GM12875 (cell line): Measurements from ENCODE around the gene GRP.

ENCODE experiments used
- H3K4me3 ChIP-seq: one replicate; pipeline ENCODE4 v1.5.1; 2011; ENCODE audit warnings: low read depth, low read length, control low read depth
- CTCF ChIP-seq: IDR thresholded peaks from 2 replicates; pipeline ENCODE4 v1.5.1; 2011; ENCODE audit warnings: low read depth, mild to moderate bottlenecking, control low read depth, inconsistent platforms, low read length, moderate library complexity, borderline replicate concordance; ENCODE audit not compliant: insufficient read depth

Gene GRP

GRCh38 chr18:59210299-59210698, 9.7 kb upstream of the GRP start:
- H3K4me3 ChIP-seq, result no peak overlapping the region
- TF ChIP-seq CTCF, result no peak

GRCh38 chr18:59211629-59212028, 8.3 kb upstream of the GRP start:
- H3K4me3 ChIP-seq, result no peak overlapping the region
- TF ChIP-seq CTCF, result no peak

- TF ChIP-seq CTCF, result no peak
- H3K4me3 ChIP-seq, result no peak overlapping the region
Observed at GRCh38 chr18:59218018-59218417, 1.9 kb upstream of the GRP start.

GRCh38 chr18:59220164-59220783, 316 bp downstream of the GRP start:
- TF ChIP-seq CTCF, result no peak
- no peak overlapping the region for H3K4me3 ChIP-seq

- no peak for TF ChIP-seq CTCF
- H3K4me3 ChIP-seq, result no peak overlapping the region
Observed at GRCh38 chr18:59220784-59221765, 1.1 kb downstream of the GRP start.

- TF ChIP-seq CTCF, result no peak
- H3K4me3 ChIP-seq, result no peak overlapping the region
Observed at GRCh38 chr18:59222341-59222740, 2.4 kb downstream of the GRP start.

- TF ChIP-seq CTCF, result no peak
- no peak overlapping the region for H3K4me3 ChIP-seq
Observed at GRCh38 chr18:59228351-59228750, 8.4 kb downstream of the GRP start.
